HG02970 (cell line): ENCODE measurements around the gene TRIM24.
A peak's percentile ranks its signal among the peaks of the same experiment; 100 is the strongest.
"Not testable (repeated sequence)": the region's sequence is repeated elsewhere in the genome, so short reads cannot be mapped to it uniquely, and the experiment has no call there.

Source experiments
- ATAC-seq: cut with Tn5 transposase; IDR thresholded peaks from one replicate; pipeline ENCODE4 v1.9.1; 2021; ENCODE audit warnings: mild to moderate bottlenecking, moderate library complexity, moderate number of reproducible peaks; ENCODE audit not compliant: unreplicated experiment, low FRiP score

Gene TRIM24

DNA sequence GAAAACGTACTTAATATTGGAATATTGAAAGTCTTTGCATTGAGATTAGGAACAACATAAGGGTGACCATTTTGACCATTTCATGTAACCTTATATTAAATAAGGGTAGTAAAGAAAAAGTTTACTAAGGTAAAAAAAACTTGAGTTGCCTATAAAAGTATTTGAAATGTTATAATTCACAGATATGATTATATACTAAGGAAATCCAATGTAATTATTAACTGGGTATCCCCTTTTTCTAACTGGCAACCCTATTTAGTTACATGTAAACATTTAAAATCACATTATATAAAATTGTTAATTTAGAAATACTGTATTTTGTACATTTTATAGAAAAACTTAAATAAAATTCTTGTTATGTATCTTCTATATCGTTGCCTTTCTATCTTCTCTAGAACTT, 64.2 kb downstream of the TRIM24 start:
- no peak for ATAC-seq

GRCh38 chr7:138525757-138526156, 65.7 kb downstream of the TRIM24 start:
- no peak for ATAC-seq

DNA sequence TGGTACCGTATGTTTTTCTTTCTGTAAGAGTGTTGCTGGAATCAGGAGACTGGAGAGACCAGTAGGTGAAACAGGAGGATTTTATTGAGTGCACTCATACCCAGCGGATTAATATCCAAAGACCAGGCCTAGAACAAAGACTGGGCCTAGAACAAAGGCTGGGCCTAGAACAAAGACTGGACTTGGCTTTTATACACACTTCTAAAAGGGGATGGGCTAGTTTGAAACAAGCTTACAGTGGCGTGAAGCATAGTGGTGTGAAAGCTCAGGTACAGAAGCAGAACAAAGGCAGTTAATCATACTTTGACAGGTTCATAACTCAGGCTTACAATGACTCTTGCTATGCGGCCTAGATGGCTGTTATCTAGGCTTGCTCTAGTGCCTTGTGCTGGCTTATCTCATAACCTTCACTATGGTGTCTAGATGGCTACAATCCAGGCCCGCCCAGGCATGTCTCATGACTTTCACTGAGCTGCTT, 67.7 kb downstream of the TRIM24 start:
- ATAC-seq = no peak

DNA sequence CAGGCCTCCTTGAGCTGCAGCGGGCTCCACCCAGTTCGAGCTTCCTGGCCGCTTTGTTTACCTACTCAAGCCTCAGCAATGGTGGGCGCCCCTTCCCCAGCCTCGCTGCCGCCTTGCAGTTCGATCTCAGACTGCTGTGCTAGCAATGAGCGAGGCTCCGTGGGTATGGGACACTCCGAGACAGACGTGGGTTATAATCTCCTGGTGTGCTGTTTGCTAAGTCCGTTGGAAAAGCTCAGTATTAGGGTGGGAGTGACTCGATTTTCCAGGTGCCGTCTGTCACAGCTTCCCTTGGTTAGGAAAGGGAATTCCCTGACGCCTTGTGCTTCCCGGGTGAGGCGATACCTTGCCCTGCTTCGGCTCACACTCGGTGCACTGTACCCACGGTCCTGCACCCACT, 76.8 kb downstream of the TRIM24 start:
- not testable (repeated sequence) for ATAC-seq

DNA sequence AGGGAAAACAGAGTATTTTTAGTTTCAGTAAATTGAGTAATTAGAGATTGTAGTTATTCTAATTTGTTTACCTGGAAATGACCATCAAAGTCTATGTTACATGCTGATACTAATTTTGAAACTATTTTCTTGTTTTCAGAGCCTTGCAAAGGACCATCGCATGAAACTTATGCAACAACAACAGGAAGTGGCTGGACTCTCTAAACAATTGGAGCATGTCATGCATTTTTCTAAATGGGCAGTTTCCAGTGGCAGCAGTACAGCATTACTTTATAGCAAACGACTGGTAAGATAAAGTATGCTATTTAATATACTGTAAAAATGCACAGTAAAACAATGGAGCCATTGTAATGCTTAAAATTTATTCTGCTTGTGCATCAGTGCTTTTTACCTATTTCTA, 78.5 kb downstream of the TRIM24 start:
- no peak for ATAC-seq

GRCh38 chr7:138538997-138539644, 79.1 kb downstream of the TRIM24 start:
- no peak for ATAC-seq

- ATAC-seq = peak; percentile 67
Measured at GRCh38 chr7:138542183-138542582, 82.1 kb downstream of the TRIM24 start.

- no peak for ATAC-seq
Measured at GRCh38 chr7:138543739-138544138, 83.7 kb downstream of the TRIM24 start.

GRCh38 chr7:138545123-138545522, 85.1 kb downstream of the TRIM24 start:
- no peak for ATAC-seq

DNA sequence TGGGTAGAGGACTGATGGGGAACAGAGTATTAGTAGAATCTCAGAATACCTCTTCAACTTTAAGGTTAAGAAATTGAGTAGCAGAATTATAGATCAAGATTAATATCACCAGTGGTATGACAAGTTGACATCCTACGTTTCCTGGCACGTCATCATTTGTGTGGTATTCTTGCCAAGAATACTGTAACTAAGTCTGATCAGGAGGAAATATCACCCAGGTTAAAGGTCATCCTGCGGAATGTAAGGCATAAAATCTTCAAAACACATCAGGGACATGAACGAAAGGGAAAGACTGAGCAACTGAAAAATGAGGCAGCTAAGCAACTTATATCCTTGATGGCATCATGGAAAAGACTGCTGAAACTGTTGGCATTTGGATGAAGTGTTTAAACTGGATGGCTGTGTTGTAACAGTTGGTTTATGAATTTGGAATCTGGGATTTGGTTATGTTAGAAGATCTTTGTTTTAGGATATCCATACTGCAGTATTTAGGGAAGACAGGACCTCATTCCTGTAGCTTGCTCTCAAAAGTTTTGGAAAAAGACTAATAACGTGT, 86.1 kb downstream of the TRIM24 start:
- no peak for ATAC-seq

DNA sequence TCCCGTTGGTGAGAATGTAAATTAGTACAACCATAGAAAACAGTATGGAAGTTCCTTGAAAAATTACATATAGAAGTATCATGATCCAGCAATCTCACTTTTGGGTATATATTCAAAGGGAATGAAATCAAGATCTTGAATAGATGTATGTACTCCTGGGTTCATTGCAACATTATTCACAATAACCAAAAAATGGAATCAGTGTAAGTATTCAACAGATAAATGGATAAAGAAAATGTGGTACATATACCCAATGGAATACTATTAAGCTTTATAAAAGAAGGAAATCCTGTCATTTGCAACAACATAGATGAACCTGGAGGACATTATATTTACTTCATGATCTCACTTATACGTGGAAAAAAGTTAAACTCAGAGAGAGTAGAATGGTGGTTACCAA, 86.8 kb downstream of the TRIM24 start:
- ATAC-seq = no peak

GRCh38 chr7:138549082-138549481, 89.0 kb downstream of the TRIM24 start:
- no peak for ATAC-seq

GRCh38 chr7:138550337-138550736, 90.3 kb downstream of the TRIM24 start:
- no peak for ATAC-seq

DNA sequence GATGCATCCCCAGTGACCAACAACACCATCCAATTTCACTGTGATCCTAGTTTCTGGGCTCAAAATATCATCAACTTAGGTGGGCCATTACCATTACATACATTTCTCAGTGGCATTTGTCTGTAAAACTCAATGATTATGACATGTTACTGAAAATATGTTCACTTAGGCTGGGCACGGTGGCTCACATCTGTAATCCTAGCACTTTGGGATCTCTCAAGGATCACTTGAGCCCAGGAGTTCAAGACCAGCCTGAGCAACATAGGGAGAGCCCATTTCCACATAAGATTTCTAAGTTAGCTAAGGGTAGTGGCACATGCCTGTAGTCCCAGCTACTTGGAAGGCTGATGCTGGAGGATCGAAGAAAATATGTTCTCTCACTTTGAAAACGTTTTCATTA, 91.0 kb downstream of the TRIM24 start:
- no peak for ATAC-seq

DNA sequence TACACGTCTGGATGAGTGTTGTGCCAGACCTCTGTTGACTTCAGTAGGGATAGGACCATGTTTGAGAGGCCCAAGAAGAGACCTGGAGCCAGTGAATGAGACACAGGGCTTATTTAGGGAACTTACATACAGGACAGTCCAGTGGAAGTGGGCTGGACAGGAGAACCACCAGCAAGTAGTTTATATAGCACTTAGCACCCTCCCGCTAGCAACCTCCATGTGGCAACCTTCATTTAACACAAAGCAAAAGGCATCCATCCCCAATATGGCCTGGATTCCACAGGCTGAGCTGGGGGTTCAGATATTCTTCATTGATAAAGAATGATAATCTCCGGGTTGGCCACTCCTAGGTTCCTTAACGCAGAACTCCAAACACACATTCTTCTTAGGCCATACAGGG, 93.7 kb downstream of the TRIM24 start:
- no peak for ATAC-seq

DNA sequence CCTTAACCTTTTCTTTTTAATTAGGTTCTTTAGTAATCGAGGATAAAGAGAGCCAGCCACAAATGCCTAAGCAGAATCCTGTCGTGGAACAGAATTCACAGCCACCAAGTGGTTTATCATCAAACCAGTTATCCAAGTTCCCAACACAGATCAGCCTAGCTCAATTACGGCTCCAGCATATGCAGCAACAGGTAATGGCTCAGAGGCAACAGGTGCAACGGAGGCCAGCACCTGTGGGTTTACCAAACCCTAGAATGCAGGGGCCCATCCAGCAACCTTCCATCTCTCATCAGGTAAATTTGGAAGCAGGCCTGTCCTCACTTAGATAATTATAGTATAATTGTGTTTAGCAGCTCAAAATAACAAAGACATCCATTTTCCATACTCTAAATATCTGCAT, 94.6 kb downstream of the TRIM24 start:
- no peak for ATAC-seq

GRCh38 chr7:138555684-138556083, 95.6 kb downstream of the TRIM24 start:
- ATAC-seq = no peak

DNA sequence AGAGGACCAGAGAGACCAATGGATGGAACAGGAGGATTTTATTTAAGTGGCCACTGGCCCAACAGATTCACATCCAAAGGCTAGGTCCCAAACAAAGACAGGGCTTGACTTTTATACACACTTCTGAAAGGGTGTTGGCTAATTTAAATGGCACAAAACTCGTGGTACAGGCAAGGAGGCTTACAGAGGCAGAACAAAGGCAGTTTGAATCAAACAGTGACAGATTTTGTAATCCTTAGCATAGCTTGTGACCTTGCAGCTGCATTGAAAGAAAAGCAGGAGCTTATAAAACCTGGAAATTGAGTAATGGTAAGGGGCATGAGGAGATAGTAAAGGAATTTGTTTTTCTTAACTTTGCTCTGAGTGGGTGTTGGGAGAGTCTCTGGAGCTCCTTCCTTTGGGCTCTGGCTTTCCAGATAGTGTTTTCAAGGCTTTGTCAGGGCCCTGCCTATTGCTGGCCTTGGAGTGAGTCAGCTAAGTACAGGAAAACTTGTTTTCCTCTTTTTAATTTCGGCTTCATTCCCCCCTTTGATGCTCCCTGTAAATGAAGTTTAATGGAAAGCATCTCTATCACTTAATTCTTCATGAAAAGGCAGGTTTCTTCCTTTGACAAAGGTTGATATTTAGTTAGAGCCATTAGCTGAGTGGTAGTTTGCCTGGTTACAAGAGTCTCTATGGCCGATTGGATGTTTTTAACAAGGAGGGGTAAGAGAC, 96.9 kb downstream of the TRIM24 start:
- ATAC-seq = no peak

GRCh38 chr7:138559448-138559847, 99.4 kb downstream of the TRIM24 start:
- no peak for ATAC-seq

GRCh38 chr7:138563808-138564207, 103.7 kb downstream of the TRIM24 start:
- ATAC-seq = no peak

- no peak for ATAC-seq
Measured at GRCh38 chr7:138564365-138564764, 104.3 kb downstream of the TRIM24 start.

- no peak for ATAC-seq
Measured at GRCh38 chr7:138565071-138565450, 105.0 kb downstream of the TRIM24 start.
